ENCODE data around the gene ADK.

- TF ChIP-seq EZH2 (IDR thresholded peaks at IDR 0.05; ENCODE audit: borderline replicate concordance) (no peak), CTCF (IDR thresholded peaks at IDR 0.05; ENCODE audit: poor library complexity) (no peak)
Measured at GRCh38 chr10:74542077-74542476, 391.1 kb downstream of the ADK start.
